GM21786 (cell line): ENCODE results near the gene GNL1.
A peak's percentile ranks its signal among the peaks of the same experiment; 100 is the strongest.

ENCODE experiments used
- ATAC-seq: cut with Tn5 transposase; IDR thresholded peaks from one replicate; pipeline ENCODE4 v1.9.1; 2021; ENCODE audit not compliant: unreplicated experiment

GNL1 gene

DNA sequence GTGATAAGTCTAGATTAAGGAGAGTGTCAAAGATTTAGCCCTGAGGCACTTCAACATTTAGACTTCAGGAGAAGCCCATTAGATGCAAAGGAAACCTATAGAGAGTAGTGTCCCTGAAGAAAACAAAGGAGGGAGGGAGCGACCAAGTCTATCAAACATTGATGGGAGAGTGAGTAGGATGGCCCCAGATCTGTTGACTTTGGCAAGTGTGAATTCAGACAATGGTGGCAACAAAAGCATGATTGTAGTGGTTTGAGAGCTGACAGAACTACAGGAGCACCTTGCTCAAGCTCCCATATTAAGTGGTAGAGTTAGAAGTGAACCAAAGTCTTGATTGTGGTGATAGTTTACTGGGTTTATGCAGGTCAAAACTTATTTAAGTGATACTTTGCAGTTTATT lies 14.0 kb upstream of the GNL1 start:
- no peak for ATAC-seq

DNA sequence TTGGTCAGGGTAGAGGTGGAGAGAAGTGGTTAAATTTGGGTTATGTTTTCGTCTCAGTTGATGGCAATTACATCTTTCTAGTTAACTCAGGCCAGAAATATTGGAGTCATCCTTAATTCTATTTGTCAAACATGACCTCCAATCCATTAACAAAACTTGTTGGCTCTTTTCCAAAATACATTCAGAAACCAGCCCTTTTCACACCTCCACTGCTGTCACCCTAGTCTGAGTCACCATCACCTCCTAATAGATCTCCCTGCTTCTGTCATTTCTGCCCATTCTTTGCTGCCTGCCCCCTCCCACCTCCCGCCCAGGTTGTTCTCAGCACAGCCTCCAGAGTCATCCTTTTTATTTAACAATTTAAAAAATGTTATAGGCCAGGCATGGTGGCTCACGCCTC lies 12.0 kb upstream of the GNL1 start:
- no peak for ATAC-seq

DNA sequence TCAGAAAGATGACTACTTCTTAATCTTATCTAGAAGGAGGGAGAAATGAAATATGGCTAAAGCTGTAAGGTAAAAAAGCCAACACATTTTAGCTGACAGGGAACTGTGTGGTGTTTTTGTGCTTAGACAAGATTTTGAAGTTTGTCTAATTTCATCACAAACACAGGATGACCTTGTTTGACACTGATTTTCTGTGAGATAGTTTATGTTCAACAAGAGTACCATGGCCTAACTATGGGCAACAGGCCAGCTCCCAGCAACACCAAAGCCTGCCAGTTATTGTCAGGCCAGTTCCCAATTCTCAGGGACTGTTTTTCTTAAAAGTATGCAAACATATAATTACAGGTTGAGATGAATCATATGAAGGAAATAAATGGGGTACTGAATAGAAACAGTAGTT lies 9.5 kb upstream of the GNL1 start:
- no peak for ATAC-seq

DNA sequence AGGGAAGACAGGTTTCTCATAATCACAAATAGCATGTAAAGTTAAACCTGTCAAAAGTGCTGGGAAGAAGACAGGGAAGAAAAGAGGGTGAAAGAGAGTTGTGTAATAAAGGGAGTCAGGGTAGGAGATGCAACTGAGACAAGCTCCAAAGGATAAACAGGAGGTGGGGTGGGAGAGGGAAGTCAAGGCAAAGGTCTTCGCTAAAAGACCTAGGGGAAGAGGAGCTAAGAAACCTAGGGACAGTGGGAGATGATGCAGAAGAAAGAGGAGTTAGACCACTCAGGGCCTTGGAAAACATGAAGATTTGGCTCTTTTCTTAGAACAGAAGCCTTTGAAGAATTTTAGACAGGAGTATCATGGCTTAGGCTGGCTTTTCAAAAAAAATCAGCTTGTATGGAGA lies 7.8 kb upstream of the GNL1 start:
- no peak for ATAC-seq

DNA sequence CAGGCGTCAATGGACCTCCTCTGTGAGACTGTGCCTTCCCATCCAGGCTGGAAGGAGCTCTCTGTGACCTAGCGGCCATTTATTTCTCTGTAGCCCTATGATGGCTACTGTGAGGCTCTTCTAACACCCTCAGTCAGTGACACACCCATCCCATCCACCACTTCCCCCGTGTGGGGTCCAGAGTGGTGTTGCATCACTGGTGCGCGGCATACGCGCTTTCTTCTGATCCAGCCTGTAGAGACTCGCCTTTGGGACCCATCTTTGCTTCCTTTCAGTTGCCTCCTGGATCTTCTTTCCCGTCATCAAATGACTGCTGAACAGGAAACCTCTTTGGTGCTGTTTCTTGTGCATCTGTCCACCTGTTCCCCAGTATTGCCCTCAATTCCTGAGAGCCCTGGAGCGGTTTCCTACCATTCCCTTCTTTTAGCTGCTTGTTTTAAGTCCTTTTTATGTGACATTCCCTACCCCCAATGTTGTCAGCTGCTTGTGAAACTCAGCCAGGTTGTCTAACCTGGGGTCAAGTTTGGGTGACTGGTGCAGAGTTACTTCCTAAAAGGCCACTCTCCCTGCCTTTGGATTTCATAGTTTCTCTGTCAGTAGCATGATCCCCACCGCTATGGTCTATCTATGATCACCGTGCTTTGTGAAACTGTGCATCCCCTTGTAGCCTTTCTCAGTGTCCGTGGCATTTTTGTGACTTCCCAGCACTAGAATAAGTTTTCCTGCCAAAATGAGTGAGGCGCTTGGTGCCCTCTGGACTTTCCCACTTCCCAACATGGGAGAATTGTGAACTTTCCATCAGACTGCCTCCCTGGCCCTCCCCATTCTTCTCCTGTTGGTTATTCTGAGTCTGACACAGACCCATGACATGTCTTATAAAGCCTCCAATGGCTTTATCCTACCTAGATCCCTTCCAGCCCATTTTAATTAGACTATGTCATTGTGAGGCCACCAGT lies 6.5 kb upstream of the GNL1 start:
- ATAC-seq: no peak

DNA sequence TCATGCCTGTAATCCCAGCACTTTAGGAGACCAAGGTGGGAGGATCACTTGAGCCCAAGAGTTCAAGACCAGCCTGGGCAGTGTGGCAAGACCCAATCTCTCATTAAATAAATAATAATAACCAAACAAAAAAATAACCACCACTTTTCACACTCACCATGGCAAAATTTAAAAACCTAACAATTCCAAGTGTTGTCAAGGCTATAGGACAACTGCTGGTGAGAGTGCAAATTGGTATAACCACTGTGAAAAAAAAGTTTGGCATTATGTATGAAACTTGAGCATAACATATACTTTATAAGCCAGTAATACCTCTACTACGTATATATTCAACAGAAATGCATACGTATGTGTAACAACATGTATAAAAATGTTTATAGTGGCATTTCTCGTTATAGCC lies 4.6 kb upstream of the GNL1 start:
- no peak for ATAC-seq

DNA sequence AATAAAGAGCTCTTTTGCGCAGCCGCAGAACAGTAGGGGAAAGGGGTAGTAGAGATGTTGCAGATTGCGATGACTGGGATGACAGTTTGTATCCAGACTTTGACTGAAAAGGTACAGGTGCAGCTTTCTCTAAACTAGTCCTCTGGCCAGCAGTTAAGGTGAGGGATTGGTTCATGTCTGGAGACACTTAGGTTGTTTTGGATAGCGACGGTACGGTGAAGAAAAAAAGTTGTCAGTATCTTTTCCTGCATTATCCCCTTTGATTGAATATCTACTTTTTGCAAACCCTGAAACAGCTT lies 1.3 kb upstream of the GNL1 start:
- no peak for ATAC-seq

DNA sequence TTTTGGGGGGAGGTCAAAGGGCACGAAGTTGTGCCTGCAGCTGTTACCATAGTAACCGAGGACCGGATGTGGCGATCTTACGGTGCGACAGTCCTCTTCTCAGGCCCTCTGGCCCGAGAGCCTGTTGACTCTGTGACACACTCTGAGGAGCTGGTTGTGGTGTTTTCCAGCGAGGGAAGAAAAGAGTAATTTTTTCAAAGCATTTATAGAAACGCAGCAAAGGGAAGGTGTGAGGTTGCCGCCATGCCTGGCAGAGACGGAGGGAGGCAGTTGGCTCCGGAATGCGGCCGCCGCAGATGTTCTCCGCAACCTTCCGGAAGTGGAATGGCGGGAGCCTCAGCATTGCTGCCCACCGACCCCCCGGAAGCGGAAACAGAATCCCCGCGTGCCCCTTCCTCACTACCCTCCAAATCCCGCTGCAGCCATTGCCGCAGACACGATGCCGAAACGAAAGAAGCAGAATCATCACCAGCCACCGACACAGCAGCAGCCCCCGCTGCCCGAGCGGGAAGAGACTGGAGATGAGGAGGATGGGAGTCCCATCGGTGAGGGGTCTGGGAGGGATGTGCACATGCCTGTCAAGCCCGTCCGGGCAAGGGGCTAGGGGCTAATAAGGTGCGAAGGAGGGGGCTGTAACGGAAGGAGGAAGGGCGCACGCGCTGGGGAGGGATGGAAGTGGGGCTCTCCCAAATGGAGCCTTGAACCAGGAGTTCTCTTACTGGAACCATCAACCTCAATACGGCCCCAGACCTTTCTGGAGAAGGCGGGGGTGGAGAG lies 805 bp upstream of the GNL1 start, which contains the start of gene PRR3:
Gene PRR3 (plus strand): TSS at position 390 of the 777 bp plus-strand sequence. CDS start 50 bp downstream, at position 440.
- ATAC-seq: peak; percentile 44

DNA sequence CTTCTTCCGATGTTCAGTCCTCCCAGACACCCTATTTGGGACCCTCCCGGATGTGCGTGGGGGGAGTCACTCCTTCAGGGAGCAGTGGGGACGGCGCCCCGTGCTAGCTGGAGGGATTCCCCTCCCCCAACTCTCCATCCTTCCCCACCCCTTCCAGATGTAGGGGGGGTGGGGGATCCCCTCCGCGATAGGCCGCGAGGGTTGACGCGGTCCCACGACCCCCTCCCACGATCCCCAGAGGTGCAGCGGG lies 548 bp downstream of the GNL1 start:
- no peak for ATAC-seq

DNA sequence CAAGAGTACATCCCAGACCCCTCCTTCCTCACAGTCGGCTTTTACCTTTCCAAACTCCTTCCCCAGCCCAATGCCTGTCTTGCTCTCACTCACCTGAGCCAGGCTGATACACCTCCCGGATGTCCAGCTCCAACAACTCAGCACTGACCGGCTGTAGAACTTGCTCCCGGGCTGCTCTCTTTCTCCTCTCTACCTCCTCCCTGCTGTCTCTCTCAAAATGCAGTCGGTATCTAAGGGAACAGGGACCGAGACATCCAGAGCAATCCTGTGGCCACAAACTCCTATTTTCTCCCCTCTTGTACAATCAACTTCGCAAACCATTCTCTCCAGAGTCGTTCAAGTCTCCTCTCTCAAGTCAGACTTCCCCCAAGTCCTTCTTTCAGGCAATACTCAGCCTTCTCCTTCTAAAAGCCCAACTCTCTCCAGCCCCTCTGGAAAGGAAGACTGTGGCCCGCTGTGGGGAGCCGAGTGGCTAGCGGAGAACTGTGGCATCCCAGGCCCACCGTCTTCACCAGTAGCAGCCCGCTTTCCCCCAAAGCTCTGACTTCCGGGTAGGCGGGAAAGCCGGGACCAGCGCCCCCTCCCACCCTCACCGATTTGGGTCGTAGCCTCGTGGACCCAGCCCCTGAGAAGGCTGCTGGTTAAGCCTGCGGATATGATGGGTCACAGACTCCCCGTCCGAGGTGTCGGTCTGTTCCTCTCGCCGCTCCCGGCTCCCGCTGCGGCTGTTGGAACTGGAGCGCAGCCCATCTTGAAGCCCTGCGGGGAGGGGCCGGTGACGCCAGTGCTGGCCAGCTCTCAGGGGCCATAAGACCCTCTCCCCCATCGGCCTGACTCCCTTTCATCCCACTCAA lies 1.1 kb downstream of the GNL1 start:
- no peak for ATAC-seq

DNA sequence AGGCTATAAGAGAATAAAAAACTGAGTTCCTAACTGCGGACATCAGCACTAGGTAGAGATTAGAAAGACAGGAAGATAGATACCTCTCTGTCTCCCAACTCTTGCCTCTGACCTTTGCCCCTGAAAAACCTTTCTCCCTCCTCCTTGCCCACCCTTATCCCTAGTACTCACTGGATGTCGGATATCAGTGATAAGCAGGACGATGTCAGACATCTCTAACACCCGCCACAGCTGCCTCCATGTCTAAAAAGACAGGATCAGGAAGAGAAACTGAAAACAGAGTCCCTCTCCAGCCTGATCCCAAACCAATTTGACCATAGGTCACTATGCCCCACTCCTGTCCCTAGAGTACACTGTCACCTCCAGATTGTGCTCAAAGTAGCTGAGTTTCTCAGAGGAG lies 1.9 kb downstream of the GNL1 start:
- no peak for ATAC-seq

DNA sequence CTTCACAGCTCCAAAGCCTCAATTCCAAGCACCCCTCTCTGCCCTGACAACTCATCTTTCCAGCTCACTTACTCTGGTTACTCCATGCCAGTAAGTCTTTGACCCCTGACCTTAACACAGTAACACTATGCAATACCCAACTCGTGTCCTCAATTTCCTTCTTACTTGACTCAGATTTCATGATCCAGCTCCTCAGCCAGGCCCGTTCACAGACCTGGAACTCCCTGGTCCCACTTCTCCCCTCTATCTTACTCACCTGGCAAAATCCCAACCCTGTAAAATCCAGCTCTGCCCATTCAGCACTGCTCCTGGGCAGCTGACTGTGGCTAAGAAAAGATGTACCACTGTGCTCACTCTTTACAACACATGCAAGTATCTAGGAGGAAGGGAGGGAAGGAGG lies 7.9 kb downstream of the GNL1 start:
- ATAC-seq: no peak

DNA sequence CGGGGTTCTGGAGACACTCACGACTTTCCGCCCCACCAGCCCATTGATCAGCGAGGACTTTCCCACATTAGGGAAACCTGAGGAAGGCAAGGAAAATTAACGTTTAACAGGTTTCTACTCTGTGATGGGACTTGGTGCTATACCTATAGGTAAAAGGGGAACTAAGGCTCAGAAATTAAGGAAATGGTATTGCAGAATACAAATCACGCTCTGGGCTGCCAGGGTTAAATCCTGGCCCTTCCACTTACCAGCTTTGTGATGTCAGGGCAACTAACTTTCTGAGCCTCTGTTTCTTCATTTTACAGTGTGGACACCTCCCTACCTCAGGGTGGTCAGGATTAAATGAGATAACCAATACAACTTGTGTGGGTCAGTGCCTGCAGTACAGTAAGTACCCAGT lies 8.8 kb downstream of the GNL1 start:
- no peak for ATAC-seq

DNA sequence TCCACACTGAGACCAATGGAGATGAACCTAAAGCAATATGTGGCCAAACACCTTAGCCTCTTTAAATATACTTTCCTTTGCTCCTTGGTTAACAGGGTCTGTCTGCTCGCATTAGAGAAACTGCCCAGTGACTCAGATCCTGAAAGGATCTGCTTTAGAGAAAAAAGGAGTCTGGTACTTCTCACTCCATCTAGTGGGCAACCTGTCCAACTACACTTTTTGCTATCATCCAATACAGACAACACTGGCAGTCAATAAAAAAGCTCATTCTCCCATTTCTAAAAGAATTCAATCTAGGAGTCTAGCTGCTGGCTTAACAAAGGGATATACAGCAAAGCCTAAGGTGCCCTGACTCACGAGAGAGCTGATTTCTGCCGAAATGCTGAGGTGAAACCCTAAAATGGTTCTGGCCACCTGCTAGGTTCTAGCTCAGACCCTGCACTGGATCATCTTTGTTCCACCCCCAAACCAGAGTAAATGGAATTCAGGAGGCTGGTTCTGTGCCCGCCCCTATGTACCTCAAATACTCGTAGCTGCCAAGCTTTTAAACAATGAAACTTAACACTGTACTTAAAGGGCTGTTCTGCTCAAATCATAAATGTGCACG lies 11.5 kb downstream of the GNL1 start:
- no peak for ATAC-seq

DNA sequence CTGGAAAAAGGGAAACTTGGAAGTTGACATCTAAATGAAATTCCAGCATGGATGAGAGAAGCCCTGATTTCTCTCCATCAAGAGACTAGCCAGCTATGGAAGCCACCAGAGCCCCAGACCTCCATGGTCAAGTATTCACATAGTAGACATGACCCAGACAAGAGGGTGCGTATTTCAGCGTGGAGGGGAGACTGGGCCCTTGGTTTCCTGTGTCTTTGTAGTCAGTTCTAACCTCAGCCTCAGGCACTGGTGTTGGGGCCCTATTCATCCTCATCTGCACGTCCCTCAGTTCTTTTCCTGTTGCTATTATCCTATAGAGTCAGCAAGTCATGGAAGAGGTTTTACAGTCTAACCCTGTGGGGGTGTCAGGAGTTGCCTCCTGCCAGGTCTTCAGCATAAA lies 12.5 kb downstream of the GNL1 start:
- no peak for ATAC-seq

DNA sequence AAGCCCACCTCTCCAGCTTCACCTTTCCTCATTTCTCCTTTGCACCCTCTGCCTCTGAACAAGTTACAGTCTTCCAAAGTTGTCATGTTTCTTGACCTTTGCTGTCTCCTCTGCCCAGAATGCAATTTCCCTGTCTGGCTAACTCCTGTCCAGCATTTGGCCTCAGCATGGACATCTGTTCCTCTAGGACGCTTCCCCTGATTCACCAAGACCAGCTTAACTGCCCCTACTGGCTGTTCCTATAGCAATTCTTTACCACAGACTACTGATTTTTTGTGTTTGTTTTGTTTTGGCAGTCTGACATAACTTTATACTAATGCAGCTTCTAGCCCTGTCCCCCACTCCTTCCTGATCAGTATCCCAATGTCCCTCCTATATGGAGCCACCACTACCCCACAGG lies 13.4 kb downstream of the GNL1 start:
- no peak for ATAC-seq

DNA sequence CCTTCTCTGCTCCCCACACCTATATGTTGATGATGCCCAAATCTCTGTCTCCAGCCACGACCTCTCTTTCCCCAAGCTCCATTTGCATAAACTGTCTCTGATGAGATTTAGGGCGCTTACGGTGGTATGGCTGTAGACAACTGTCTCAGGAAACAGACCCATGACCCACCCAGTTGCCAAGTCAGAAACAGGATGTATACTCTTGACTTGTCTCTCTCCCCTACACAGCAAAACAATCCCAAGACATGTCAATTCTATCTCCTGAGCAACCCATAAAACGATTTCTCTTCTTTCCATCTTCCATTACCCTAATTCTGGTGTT lies 13.9 kb downstream of the GNL1 start:
- ATAC-seq: no peak

DNA sequence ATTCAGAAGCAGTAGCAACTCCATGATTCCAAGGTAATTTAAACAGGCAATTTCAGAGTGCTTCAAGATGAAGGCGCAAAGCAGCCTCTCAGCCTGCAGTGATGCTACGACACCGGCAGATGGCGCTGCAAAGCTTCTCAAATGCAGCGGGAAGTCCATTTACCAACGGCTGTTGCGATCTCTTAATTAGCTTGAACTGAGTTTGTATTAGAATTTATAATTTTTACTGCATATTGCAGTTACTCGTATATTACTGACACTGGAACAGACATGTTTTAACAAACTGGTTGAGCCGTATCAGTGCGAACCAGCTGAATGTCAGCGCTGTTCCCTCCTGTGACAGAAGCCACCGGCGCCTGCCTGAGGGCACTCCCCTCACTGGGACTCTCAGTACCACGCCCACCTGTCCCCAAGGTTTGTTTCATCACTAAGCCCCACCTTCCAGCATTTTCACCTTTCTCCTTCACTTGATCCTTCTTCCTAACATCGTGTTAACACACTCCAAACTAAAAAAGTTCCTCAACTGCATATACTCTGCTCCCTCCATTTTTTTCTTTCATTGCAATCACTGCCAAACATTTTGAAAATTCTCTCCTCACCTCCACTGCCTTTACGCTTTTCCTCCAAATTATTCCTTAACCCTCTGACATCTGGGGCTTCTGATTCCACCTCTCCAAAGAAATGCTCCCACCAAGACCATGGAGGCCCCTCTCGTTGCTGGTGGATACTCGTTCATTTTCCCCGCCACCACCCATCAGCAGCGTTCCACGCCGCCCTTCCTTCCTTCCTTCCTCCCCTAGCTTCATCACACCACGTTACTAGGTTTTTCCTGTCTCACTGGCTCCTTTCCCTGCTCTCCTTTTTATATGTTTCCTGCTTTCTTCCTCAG lies 14.5 kb downstream of the GNL1 start:
- ATAC-seq: no peak

DNA sequence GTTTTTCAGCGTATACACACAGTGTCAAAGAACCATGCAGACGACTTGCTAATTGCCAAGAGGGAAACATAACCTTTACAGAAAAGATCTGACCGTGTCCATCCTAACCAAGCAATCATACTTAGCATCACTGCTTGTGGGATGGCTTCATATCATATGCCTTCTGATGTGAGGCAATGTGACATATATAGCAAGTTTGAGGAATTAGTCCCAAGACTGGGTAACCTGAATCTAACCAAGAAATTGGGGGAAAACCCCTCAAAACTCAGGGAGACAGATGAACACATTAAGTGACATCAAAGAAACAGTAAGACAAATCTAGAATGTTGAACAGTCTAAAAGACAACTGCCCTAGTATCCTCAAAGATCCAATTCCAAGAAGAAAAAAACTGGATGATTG lies 18.4 kb downstream of the GNL1 start:
- no peak for ATAC-seq

DNA sequence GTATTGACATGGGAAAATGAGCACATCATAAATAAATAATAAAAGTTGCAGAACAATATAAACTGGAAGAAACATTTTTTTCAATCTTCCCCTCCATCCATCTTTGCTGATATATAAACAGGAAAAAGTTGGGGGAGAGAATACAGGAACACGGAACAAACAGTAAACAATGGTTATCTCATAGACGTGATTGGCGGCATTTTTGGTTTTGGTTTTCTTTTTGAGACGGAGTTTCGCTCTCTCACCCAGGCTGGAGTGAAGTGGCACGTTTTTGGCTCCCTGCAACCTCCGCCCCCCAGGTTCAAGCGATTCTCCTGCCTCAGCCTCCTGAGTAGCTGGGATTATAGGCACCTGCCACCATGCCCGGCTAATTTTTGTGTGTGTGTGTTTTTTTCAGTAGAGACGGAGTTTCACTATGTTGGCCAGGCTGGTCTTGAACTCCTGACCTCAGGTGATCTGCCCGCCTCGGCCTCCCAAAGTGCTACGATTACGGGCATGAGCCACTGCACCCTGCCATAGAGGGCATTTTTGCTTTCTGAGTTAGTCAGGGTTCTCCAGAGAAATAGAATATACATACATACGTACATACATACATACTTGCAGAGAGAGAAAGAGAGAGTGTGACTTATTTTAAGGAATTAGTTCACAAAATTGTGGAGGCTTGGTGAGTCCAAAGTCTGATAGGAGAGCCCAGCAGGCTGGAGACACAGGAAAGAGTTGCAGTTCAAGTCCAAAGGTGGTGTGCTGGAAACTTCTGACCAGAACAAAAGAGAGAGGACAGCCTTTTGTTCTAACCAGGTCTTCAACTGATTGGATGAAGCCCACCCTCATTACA lies 22.6 kb downstream of the GNL1 start:
- no peak for ATAC-seq
